GM23338 (cell line): ENCODE measurements around the gene KIF2C. TPM values are rescaled to one million over a fixed set of nuclear protein-coding genes. Genes with fewer than 3 reads are reported as not detected.

ENCODE experiments used
- ATAC-seq: fragments of 200-7000 bp; cut with Tn5 transposase; 3 replicates; pipeline ENCODE4 v1.9.1; 2020
- DNase-seq: peaks from one replicate; pipeline ENCODE4 v3.0.0-alpha.2; 2015; ENCODE audit warnings: low spot score
- H2AFZ ChIP-seq: fragments of 200-600 bp; sonication (generic); 2 replicates; pipeline ENCODE4 v1.8.0; 2016; ENCODE audit warnings: antibody characterized with exemption, mild to moderate bottlenecking, moderate library complexity
- H3F3A ChIP-seq: fragments of 200-600 bp; sonication (generic); replicated peaks from 2 replicates; pipeline ENCODE4 v1.8.0; 2017; ENCODE audit warnings: antibody characterized with exemption, mixed run types, low read depth
- H3K27ac ChIP-seq: fragments of 200-600 bp; sonication (generic); 2 replicates; pipeline ENCODE4 v1.6.1; 2016; ENCODE audit warnings: low read depth
- H3K27me3 ChIP-seq: fragments of 200-600 bp; sonication (generic); 2 replicates; pipeline ENCODE4 v1.8.0; 2016; ENCODE audit warnings: mild to moderate bottlenecking, mixed run types, moderate library complexity; ENCODE audit not compliant: insufficient read depth
- H3K36me3 ChIP-seq: fragments of 200-600 bp; sonication (generic); 2 replicates; pipeline ENCODE4 v1.8.0; 2016; ENCODE audit warnings: mild to moderate bottlenecking; ENCODE audit not compliant: insufficient read depth
- H3K4me1 ChIP-seq: fragments of 200-600 bp; sonication (generic); 2 replicates; pipeline ENCODE4 v1.8.0; 2016; ENCODE audit warnings: mild to moderate bottlenecking, moderate library complexity; ENCODE audit not compliant: insufficient read depth
- H3K4me2 ChIP-seq: fragments of 200-600 bp; sonication (generic); 2 replicates; pipeline ENCODE4 v1.7.1; 2017; ENCODE audit warnings: mixed run types
- H3K4me3 ChIP-seq: fragments of 200-600 bp; sonication (generic); 2 replicates; pipeline ENCODE4 v1.6.1; 2016; ENCODE audit warnings: mixed run types
- H3K79me2 ChIP-seq: fragments of 200-600 bp; sonication (generic); replicated peaks from 2 replicates; pipeline ENCODE4 v1.8.0; 2017; ENCODE audit warnings: mild to moderate bottlenecking; ENCODE audit not compliant: insufficient read depth
- H3K9me2 ChIP-seq: fragments of 200-600 bp; sonication (generic); 2 replicates; pipeline ENCODE4 v1.8.0; 2017; ENCODE audit not compliant: insufficient read depth
- H4K20me1 ChIP-seq: fragments of 200-600 bp; sonication (generic); replicated peaks from 2 replicates; pipeline ENCODE4 v1.8.0; 2017; ENCODE audit warnings: mild to moderate bottlenecking; ENCODE audit not compliant: insufficient read depth
- H3K27ac Mint-ChIP-seq: 2 replicates; pipeline ENCODE4 v1.8.0; 2020; ENCODE audit warnings: inconsistent platforms, mild to moderate bottlenecking, moderate library complexity, mixed read lengths
- H3K27me3 Mint-ChIP-seq: 3 replicates; pipeline ENCODE4 v1.8.0; 2022; ENCODE audit warnings: low read depth, mild to moderate bottlenecking, moderate library complexity, mixed read lengths, inconsistent platforms; ENCODE audit not compliant: insufficient read depth, poor library complexity
- H3K36me3 Mint-ChIP-seq: 3 replicates; pipeline ENCODE4 v1.8.0; 2021; ENCODE audit warnings: low read depth, mild to moderate bottlenecking, inconsistent platforms, moderate library complexity, mixed read lengths
- H3K4me1 Mint-ChIP-seq: 3 replicates; pipeline ENCODE4 v1.8.0; 2020; ENCODE audit warnings: mild to moderate bottlenecking, inconsistent platforms, mixed read lengths
- H3K4me3 Mint-ChIP-seq: 3 replicates; pipeline ENCODE4 v1.8.0; 2021; ENCODE audit warnings: moderate library complexity, mild to moderate bottlenecking, inconsistent platforms, mixed read lengths
- H3K9me3 Mint-ChIP-seq: 3 replicates; pipeline ENCODE4 v1.8.0; 2020; ENCODE audit warnings: moderate library complexity, mild to moderate bottlenecking, inconsistent platforms, mixed read lengths
- CREB1 ChIP-seq: fragments of 250-450 bp; sonication (Bioruptor Pico); IDR thresholded peaks from 2 replicates; pipeline ENCODE4 v1.5.0; 2020; ENCODE audit warnings: low read depth, mild to moderate bottlenecking, moderate library complexity
- CTCF ChIP-seq, 2 experiments: fragments of 200-600 bp in 1 of 2; sonication (generic) in 1 of 2; conservative IDR thresholded peaks; 2 replicates each; pipeline versions ENCODE4 v1.5.1 to v1.6.1; 2016 to 2017; ENCODE audit warnings: antibody characterized with exemption in 2 of 2, low read depth in 2 of 2, mild to moderate bottlenecking in 2 of 2, moderate library complexity in 1 of 2
- ETS1 ChIP-seq: IDR thresholded peaks from 2 replicates; pipeline ENCODE4 v1.6.1; 2016; ENCODE audit warnings: antibody characterized with exemption
- EZH2phosphoT487 ChIP-seq: fragments of 200-600 bp; sonication (generic); IDR thresholded peaks from one replicate; pipeline ENCODE4 v1.8.1; 2018; ENCODE audit warnings: antibody characterized with exemption; ENCODE audit not compliant: unreplicated experiment
- JUNB ChIP-seq: IDR thresholded peaks from one replicate; pipeline ENCODE4 v1.6.1; 2016; ENCODE audit warnings: antibody characterized with exemption; ENCODE audit not compliant: unreplicated experiment
- NANOG ChIP-seq: IDR thresholded peaks from 2 replicates; pipeline ENCODE4 v1.6.1; 2016; ENCODE audit warnings: antibody characterized with exemption, borderline replicate concordance
- POLR2AphosphoS5 ChIP-seq: IDR thresholded peaks from 2 replicates; pipeline ENCODE4 v1.6.1; 2016; ENCODE audit warnings: antibody characterized with exemption, low read depth
- REST ChIP-seq: IDR thresholded peaks from one replicate; pipeline ENCODE4 v1.6.1; 2018; ENCODE audit warnings: antibody characterized with exemption; ENCODE audit not compliant: unreplicated experiment
- STAT1 ChIP-seq: IDR thresholded peaks from one replicate; pipeline ENCODE4 v1.6.1; 2016; ENCODE audit warnings: antibody characterized with exemption; ENCODE audit not compliant: unreplicated experiment
- ZNF114 ChIP-seq: fragments of 250-450 bp; sonication (Bioruptor Pico); IDR thresholded peaks from 2 replicates; pipeline ENCODE4 v1.5.0; 2020; ENCODE audit warnings: mild to moderate bottlenecking, moderate library complexity
- polyA plus RNA-seq: library from polyadenylated mRNA; unstranded; fragments of >200 nt; fragmentation: Nextera tagmentation; extraction: Ambion mirVana; gene quantifications from 2 replicates; pipeline ENCODE4 v1.2.1, GENCODE V29; 2016
- total RNA-seq: library from RNA; depleted of rRNA; stranded (reverse); fragments of >200 nt; shearing (Covaris generic); gene quantifications from 2 replicates; pipeline ENCODE4 v1.2.3, GENCODE V29; 2014

The KIF2C gene
- total and polyA plus RNA-seq, 2 experiments from 2014 or later, result 38.0 to 62.9 TPM

- TF ChIP-seq CTCF (conservative IDR thresholded peaks at IDR 0.05; ENCODE audit: low read depth in 2 of 2) (no peak), JUNB (no peak), EZH2phosphoT487 (no peak), STAT1 (no peak), ZNF114 (CRISPR knock-in tag) (no peak), NANOG (no peak)
Observed at GRCh38 chr1:44783697-44784093, 44.1 kb downstream of the KIF2C start (continued).

GRCh38 chr1:44784094-44785028 lies 44.7 kb downstream of the KIF2C start:
- Mint-ChIP-seq H3K27ac (no peak overlapping the region; the same call in 1 of the 2 replicates), H3K4me3 (peak overlapping the region; percentile 74), H3K36me3 (peaks cover 27% of the 10 kb centered on the region), H3K4me1 (peaks cover 28% of the 10 kb centered on the region), H3K27me3 (peaks cover 31% of the 10 kb centered on the region), H3K9me3 (no peaks in the 10 kb centered on the region; the same call in 2 of the 3 replicates)
- DNase-seq, result peak; percentile 84
- Histone ChIP-seq H2AFZ (peak overlapping the region; percentile 95), H3K4me3 (peak overlapping the region; percentile 66), H3K36me3 (peaks cover 4% of the 10 kb centered on the region), H3K4me1 (peaks cover 22% of the 10 kb centered on the region), H3K79me2 (no peaks in the 10 kb centered on the region), H3K4me2 (peak overlapping the region; percentile 89), H3K27ac (no peak overlapping the region), H3K9me2 (no peaks in the 10 kb centered on the region), H4K20me1 (0 out of 2 replicates have a peak, but pooled peaks cover 2% of the 10 kb centered on the region), H3F3A (peaks cover 52% of the 10 kb centered on the region), H3K27me3 (0 out of 2 replicates have a peak, but pooled peaks cover 10% of the 10 kb centered on the region)
- peak; percentile 30; the same call in 1 of the 2 replicates for TF ChIP-seq ETS1
- TF ChIP-seq POLR2AphosphoS5, result peak; percentile 67
- no peak for TF ChIP-seq EZH2phosphoT487
- no peak for TF ChIP-seq REST
- peak; percentile 35; the same call in 1 of the 2 replicates for TF ChIP-seq CREB1
- no peak for TF ChIP-seq JUNB
- no peak for TF ChIP-seq STAT1
- TF ChIP-seq CTCF (conservative IDR thresholded peaks at IDR 0.05; ENCODE audit: low read depth in 2 of 2), result peak; percentile 37 to 44
- ATAC-seq, result peak; percentile 44
